NCI-H146 (cell line): Measurements from ENCODE around the gene PARVG.

Experiments used
- DNase-seq: peaks from one replicate; lab custom pipeline; 2025; lab: John Stamatoyannopoulos, UW

PARVG gene

GRCh38 chr22:44195189-44195871, 14.6 kb downstream of the PARVG start:
- no peak for DNase-seq

DNA sequence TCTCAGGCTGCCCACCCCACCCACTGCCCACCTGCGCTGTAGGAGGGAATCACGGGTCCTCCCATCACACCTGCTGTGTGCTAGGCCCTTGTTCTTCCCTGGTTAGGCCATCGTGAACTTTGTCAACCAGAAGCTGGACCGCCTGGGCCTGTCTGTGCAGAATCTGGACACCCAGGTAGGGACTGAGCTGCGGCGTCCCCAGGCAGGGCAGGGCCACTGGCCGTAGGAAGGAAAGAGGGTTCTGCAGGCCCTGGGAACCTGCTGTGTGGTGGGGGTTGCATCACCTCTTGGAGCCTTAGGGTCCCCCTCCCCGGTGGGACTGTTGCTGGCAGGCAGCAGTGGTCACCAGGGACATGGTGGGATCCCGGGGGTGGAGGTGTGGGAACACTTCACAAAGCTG, 15.5 kb downstream of the PARVG start:
- no peak for DNase-seq

DNA sequence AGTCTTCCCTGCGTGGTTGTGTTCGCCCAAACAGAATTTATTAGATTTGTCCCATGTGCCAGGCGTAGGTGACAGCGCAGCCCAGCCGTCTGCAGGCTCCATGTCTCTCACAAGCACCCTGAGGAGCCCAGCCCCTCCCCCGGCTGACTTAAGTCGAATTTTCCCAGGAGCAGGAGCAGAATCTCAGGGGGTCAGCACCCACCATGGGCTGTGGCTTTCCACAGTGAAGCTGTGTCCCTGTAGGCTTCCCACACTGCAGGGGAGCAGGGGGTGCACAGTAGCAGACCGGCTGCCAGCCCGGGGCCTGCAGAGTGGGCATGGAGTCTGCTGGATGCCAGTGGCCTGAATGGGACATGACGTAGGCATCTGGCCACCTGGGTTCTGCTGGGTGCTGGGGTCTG, 16.0 kb downstream of the PARVG start:
- DNase-seq, result no peak

DNA sequence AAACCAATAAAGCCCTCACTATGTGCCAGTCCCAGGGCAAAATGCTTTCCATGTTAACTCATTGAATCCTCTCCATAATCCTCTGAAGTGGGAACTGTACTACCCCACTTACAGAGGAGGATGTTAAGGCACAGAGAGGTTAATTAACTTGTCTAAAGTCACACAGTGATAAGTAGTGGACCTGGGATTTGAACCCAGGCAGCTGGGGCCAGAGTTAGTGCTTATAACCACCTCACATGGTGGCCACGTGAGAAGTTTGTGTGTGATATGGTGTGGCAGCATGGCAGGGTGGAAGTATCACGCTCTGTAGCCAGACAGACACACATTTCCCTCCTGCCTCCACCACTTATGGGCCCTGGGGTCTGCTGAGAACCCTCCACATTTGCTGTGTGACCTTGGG, 16.5 kb downstream of the PARVG start:
- DNase-seq, result no peak

DNA sequence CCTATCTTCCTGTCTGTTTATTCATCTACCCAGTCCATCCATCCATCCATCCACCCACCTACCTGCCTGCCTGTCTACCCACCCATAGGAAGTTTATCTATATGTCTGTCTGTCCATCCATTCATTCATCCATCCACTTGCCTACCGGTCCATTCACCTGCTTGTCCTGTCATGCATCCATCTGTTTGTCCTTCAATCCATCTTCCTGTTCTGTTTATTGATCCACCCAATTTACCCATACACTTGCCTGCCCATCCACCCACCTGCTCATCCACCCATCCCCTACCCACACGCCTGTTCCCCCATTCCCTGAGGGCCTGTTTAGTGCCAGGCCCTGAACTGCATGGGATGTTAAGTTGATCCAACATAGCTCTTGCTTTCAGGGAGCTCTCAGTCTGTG, 18.4 kb downstream of the PARVG start:
- DNase-seq, result no peak

DNA sequence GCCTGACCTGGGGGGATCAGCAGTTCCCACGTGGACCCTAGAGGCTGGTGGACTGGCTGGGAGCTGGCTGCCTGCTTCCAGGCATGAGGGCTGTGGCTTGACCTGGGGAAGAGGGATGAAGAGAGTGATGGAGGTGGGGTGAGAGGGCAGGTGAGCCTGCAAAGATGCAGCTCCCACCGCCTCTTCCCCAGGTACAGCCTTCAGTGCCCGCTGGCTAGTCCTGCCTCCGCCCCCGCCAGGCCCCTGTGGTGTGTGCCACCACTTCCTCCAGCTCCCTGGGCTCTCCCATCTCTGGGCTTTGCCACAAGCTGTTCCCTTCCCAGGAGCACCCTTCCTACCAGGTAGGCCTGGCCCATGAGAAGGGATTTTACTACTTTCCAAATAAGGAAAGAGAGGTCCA, 19.1 kb downstream of the PARVG start:
- DNase-seq, result no peak

DNA sequence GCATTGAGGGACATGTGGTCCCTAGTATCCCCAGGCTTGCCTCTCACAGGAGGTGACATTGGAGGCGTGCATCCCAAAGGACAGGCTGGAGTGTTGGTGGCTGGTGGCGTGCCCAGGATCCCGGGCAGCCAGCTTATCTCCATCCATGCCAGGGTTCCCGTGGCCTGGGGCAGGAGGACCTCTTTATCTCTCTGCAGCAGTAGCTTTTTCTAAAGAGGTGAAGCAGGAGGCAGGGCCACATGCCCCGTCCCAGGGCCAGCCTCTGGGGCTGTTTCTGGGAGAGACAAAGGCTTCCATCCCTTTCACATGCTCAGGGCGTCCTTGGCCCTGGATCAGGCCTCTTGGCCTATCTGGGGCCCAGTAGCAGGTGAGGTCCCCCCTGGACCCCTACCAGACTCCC, 19.7 kb downstream of the PARVG start:
- no peak for DNase-seq

DNA sequence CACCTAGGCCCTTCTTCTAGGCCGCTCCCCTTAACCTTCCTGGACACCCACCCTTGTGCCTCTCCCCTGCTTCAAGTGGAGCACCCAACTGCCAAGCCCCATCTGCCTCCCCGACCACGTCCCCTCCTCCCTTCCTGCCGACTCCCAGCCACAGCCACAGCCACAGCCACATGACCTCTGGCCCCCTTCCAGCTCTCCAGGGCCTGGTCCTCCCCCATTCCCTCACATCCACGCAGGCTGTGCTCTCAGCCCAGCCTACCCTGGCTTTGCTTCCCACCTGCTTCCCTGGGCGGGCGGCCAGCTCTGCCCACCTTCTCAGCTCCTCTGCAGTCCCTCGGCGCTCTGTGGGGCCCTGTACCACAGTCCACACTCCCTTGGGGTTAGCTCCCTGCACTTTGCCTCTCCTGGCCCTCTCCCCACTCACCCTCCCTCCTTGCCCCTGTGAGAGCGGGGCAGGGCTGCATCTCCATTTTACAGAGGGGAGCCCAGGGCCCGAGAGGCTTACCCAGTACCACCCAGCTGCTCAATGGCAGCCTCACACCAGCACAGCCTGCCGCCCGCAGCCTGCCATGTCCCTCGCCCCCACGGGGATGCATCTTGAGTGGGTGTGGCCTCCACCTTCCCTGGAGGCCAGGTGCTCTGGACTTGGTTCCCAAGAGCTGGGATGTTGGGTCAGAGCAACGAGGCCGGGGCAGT, 20.3 kb downstream of the PARVG start:
- DNase-seq, result no peak

DNA sequence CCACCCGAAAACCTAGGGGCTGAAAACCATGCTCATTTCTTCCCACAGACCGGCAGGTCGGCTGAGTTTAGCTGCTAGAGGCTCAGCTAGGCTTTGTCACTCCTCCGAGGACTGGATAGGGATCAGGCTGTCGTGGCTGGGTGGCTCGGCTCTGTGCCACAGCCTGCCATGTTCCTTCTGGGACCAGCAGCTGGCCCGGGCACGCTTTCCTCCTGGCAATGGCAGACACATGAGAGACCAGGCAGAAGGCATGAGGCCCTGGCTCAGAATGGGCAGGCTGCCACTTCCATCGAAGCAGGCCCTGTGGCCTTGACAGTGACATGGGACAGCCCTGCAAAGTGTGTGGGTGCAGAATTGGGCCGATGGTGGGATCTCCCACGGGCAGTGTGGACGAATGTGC, 20.9 kb downstream of the PARVG start:
- no peak for DNase-seq

- DNase-seq, result no peak
Observed at GRCh38 chr22:44202261-44202789, 21.6 kb downstream of the PARVG start.

GRCh38 chr22:44203203-44203602, 22.5 kb downstream of the PARVG start:
- no peak for DNase-seq

DNA sequence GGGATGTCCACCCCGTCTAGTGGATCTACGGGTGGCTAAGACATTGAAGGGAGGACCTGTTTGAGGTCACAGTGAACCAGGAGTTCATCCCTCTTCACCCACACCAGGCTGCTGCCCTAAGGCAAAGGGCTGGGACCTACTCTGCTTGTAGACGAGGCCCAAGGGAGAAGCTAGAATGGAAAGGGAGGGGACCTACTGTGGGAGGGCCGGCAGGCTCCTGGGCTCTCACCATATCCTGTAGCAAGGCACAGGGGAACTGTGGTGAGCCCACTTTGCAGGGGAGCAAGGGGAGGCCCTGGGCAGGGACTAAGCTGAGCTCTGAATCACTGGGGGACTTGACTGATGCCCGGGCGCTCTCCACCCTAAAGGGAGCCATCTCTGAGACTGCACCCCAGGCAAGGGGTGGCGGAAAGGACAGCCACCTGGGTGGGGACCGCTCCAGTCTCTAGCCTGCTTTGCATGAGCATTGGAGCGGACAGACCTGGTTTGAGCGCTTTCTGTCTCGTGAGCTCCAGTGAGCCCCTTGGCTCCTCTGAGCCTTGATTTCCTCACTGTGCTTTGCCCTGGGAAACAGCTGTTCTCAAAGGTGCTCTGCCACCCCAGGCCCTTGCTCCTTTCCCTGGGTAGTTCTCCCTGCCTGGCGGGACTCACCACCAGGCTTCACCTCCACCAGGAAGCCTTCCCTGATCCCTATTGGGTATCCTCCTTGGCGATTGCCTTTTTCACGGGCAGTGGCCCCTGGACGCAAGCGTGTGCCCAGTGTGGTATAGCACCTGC, 24.2 kb downstream of the PARVG start:
- DNase-seq, result no peak

DNA sequence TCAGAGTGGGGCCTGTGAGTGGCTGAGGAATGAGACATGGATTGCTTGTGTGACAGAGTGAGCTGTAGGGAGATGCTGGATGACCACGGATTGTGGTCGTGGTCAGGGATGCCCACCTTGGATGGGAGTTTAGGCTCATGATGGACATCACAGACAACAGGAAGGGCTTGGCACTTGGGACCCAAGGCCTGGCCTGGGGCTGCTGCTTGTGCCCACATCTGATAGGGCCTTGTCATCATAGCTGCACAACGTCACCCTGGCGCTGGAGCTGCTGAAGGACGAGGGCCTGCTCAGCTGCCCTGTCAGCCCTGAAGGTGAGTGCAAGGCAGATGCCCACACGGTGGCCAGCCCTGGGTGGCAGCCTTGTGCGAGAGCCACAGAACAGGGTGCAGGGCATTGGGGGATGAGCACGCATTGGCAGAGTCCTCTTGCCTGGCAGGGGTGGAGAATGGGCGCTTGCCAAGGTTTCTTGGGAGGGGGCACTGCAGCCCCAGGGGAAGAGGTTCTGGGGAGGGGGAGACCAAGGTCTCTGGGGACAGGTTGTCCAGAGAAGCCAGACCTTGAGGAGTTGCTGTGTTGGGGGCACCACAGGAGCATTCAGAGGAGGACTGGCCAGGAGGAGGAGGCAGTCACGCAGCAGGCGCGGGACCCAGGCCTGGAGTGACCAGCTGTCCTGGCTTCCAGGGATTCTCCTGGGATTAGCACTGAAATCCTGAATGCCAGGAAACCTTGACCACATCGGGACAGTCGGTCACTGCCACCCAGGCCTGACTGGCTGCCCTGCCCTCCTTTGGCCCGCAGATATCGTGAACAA, 25.0 kb downstream of the PARVG start:
- DNase-seq, result no peak

DNA sequence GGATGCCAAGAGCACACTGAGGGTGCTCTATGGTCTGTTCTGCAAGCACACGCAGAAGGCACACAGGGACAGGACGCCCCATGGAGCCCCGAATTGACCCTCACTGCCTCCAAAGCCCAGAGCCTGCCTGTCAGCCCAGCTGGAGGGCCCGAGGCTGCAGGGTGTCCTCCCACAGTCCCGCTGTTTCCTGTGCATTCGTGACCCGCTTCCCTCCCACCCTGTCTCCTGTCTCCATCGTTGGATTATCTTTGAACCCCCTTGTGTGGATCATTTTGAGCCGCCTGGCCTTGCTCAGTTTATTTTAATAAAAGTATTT, 25.6 kb downstream of the PARVG start:
- no peak for DNase-seq

DNA sequence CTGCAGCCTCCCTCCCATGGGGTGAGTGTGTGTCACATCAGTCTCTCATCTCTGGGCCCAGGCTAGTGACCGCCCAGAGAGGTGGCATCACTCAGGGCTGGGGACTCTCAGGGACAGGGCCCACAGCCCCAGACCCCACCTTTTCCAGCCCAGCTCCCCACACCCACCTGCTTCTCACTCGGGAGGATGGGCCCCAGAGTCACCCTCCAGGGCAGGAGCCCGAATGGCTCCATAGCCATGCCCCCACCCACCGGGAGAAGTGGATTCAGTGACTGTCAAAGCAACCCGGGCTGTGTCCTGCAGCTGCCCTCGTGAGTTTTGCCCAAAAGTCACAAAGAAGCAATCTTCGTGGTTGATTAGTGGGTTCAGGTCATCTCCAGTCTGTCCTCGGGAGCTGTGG, 26.0 kb downstream of the PARVG start:
- DNase-seq, result no peak

DNA sequence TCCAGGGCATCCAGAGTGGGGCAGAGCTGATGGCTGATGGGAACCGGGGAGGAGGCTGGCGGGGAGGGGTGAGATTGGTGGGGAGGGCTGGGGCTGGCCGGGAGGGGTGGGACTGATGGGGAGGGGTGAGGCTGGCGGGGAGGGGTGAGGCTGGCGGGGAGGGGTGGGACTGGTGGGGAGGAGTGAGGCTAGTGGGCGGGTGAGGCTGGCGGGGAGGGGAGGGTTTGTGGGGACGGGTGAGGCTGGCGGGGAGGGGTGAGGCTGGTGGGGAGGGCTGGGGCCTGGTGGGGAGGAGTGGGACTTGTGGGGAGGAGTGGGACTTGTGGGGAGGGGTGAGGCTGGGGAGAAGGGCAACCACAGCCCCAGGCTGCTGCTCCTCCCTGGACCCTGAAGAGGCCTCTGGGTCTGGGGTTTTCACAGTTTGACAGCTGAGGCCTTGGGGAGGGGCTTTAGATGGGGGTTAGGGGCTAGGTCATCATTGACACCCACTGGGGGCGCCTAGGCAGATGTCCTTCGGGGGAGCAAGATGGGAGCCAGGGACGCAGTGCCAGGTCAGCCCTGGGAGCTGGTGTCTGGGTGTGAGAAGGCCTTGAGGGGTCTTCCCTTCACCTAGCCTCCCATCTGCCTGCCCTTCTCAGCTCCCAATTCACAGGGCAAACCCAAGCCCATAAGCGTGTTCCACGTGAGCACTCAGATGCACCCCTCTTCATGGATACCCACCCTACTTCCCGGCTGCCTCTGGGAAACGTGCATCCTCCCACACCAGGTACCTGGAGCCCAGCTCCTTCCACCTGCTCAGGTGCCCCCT, 26.7 kb downstream of the PARVG start:
- no peak for DNase-seq

- no peak for DNase-seq
Observed at GRCh38 chr22:44207981-44208317, 27.2 kb downstream of the PARVG start.

GRCh38 chr22:44209343-44209742, 28.6 kb downstream of the PARVG start:
- no peak for DNase-seq

GRCh38 chr22:44210722-44211121, 30.0 kb downstream of the PARVG start:
- DNase-seq, result no peak

DNA sequence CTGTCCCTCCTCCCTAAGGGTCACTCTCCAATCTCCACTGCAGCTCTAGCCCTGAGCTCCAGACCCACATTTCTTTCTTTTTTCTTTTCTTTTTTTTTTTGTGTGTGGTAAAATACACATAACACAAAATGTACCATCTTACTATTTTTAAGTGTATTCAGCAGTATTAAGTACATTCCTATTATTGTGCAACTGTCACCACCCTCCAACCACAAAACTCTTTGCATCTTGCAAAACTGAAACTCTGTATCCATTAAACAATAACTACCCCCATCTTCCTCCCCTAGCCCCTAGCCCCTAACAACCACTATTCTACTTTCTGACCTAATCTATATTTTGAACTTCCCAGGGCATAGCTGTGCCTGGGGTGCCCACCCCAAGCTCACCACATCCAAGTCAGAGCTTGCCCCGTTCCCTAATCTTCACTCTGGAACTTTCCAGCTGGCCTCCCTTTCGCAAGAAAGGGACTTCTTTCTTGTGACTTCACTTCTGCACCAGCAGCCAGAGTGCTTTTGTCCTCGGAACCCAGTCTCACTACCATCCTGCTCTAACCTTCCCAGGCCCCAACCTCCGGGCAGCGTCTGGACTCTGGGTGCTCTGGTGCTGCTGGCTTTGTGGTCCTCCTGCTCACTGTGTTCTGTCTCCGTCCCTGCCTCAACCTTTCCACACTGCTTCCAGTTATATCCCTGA, 30.7 kb downstream of the PARVG start:
- no peak for DNase-seq
